HG03354 (cell line): ENCODE results near the gene NUP98.
"Not testable (repeated sequence)": the region's sequence is repeated elsewhere in the genome, so short reads cannot be mapped to it uniquely, and the experiment has no call there.

ENCODE experiments used
- ATAC-seq: cut with Tn5 transposase; IDR thresholded peaks from one replicate; pipeline ENCODE4 v1.9.1; 2021; ENCODE audit warnings: mild to moderate bottlenecking; ENCODE audit not compliant: unreplicated experiment, poor library complexity, severe bottlenecking

Gene NUP98

GRCh38 chr11:3803726-3804495 is 6.6 kb upstream of the NUP98 start:
- no peak for ATAC-seq

- ATAC-seq, result no peak
Observed at GRCh38 chr11:3802011-3802790, 4.8 kb upstream of the NUP98 start.

DNA sequence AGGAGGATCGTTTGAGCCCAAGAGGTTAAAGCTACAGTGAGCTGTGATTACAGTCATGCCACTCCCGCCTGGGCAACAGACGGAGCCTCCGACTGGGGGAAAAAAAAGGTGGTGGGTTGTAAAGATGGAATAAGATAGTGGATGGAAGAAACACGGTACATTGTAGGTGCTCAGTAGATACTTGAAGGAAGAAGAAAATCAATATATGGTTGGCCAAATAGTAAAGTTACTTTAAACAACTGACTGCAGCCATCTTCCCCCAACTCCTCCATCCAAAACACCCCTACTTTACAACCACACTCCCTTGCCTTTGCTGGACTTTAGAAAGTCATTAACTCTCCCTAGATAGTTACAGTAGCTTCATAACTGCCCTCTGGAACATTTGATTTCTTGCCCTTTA is 2.5 kb upstream of the NUP98 start:
- no peak for ATAC-seq

GRCh38 chr11:3799143-3799542 is 1.8 kb upstream of the NUP98 start:
- ATAC-seq, result no peak

- ATAC-seq, result peak; percentile 49
Observed at GRCh38 chr11:3796801-3797328, 489 bp downstream of the NUP98 start.

DNA sequence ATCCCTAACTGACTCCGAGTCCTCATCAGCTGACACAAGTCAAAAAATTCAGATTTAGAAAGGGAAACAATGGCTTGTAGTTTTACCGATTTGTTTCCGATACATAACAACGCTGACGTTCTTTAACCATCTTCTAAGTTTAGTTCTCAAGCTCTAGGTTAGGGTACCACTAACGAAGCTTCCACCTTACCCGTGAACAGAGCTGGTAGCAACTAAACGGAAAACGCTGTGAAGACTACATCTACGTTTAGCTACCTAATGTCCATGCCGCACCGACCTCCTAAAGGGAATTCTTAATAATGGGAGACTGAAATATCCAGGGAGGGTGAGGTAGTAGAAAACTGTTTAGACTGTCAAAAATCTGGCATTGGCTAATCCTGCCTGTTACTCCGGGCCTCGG is 1.0 kb downstream of the NUP98 start:
- ATAC-seq, result no peak

DNA sequence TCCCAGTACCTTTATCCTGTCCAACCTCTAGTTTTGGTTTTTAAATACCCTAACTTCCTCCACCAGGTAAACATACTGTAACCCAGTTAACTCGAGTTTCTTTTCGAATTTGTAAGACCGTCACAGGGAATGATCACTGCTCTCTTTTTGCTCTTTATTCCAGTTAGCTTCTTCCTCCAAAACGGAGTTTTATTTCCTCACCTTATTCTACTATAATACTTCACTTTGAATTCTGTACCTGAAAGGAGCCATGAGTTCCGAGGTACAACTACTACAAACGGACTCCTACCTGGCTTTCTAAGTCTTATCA is 1.4 kb downstream of the NUP98 start:
- no peak for ATAC-seq

- ATAC-seq, result no peak
Observed at GRCh38 chr11:3795131-3796001, 2.0 kb downstream of the NUP98 start.

DNA sequence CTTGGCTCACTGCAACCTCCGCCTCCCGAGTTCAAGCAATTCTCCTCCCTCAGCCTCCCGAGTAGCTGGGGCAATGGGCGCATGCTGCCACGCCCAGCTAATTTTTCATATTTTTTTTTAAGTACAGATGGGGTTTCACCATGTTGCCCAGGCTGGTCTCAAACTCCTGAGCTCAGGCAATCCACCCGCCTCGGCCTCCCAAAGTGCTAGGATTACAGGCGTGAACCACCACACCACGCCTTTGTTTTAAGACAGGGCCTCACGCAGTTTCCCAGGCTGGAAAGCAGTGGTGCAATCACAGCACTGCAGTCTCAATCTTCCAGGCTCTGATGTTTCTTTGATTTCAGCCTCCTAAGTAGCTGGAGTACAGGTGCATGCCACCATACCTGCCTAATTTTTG is 3.0 kb downstream of the NUP98 start:
- not testable (repeated sequence) for ATAC-seq

DNA sequence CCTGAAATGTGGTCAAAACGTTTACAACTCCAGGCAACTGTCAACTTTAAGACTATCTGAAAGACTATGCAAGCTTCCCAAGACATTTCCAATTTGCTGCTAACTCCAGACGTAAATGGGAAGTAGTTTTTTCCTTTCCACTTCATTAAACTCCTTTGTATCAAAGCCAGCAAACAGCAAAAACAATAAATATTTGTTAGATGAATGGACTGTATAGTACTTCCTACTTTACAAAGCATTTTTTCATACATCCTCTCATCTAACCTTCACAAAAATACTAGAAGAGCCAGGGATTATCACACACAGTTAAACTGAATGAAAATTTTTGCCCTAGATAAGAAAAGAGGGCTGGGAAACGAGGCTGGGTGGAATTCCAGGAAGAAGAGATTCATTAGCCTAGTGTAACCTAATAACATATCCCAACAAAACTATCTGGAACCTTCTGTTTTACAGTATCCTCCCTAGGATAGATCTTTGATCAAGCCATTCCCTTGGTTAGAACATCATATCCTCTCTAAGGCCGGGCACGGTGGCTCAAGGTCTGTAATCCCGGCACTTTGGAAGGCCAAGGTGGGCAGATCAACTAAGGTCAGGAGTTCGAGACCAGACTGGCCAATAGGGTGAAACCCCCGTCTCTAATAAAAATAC is 10.4 kb downstream of the NUP98 start:
- ATAC-seq, result no peak

GRCh38 chr11:3783611-3784010 is 13.7 kb downstream of the NUP98 start:
- ATAC-seq, result no peak

- no peak for ATAC-seq
Observed at GRCh38 chr11:3782963-3783362, 14.4 kb downstream of the NUP98 start.

DNA sequence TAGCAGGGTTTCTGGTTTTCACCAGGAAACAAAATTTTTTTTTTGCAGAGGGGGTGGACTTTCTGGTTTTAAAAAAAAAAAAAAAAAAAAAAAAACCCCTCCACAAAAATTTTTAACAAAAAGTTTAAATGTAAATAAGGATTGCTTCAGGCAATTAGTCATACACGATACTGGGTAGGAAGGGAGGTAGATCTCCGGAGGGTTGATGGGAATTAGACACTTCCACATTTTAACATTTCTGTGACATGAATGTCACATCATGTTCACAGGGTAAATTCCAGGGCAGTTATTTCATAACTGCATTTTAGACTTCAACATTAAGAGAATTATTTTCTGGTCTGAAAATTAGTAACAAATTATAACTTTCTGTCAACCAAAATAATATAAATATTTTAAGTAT is 15.9 kb downstream of the NUP98 start:
- ATAC-seq, result no peak

- ATAC-seq, result no peak
Observed at GRCh38 chr11:3775736-3776406, 21.5 kb downstream of the NUP98 start.

DNA sequence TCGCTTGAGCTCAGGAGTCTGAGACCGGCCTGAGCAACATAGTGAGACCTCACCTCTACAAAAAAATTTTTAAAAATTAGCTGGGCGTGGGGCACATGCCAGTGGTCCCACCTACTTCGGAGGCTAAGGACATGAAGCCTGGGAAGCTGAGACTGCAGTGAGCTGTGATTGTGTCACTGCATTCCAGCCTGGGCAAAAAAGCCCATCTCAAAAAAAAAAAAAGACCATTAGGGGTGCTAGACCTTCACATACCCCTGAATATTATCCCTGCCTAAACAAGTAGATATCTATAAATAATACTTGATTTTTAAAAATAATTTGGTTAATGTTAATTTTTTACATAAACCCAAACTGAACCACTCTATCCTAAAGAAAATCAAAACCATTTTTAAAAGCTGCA is 24.2 kb downstream of the NUP98 start:
- ATAC-seq, result no peak

DNA sequence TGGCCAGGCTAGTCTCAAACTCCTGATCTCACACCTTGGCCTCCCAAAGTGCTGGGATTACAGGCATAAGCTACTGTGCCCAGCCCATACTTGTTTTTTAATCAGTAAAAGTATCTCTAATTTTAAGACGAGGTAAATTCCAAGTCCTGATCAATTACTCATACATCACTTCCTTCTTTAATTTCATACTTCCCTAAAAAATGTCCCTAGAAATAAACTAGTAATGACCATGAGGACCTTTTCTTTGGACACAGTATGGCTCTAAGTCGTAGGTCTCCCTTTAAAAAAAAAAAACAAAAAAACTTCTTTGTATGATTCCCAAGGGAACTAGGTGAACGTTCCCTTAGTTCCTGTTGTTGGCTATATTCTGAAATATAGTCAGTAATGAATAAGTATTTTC is 29.8 kb downstream of the NUP98 start:
- ATAC-seq, result no peak

- not testable (repeated sequence) for ATAC-seq
Observed at GRCh38 chr11:3766836-3767235, 30.5 kb downstream of the NUP98 start.

DNA sequence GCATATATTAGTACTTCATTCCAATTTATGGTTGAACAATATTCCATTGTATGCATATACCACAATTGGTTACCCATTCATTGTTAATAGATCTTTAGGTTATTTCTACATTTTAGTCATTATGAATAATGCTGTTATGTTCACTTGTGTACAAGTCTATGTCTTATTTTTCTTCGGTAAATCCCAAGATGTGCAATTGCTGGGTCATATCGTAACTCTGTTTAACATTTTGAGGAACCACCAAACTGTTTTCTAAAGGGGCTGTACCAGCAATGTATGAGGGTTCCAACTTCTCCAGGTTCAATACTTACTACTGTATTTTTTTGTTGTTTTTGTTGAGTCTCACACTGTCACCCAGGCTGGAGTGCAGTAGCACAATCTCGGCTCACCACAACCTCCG is 33.1 kb downstream of the NUP98 start:
- no peak for ATAC-seq

DNA sequence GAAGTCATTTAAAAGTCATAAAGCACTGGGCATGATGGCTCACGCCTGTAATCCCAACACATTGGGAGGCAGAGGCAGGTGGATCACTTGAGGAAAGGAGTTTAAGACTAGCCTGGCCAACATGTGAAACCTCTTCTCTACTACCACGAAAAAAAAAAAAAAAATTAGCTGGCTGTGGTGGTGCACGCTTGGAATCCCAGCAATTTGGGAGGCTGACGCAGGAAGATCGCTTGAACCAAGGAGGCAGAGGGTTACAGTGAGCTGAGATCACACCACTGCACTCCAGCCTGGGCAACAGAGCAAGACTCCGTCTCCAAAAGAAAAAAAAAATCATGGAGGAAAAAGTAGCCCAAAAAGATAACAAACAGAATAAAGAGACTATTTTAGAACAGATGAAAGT is 42.2 kb downstream of the NUP98 start:
- ATAC-seq, result no peak
